Esophagus squamous epithelium (tissue), 4 donors: ENCODE measurements around the gene CLPSL2.

Source experiments
- CTCF ChIP-seq, 6 experiments: fragments of 450-650 bp in 4 of 6; fragments of 200-600 bp in 2 of 6; sonication (generic) in 2 of 6; IDR thresholded peaks; one replicate each; pipeline ENCODE4 v1.5.1; 2016 to 2019; ENCODE audit warnings: antibody characterized with exemption in 6 of 6, mild to moderate bottlenecking in 4 of 6, moderate library complexity in 4 of 6
- POLR2A ChIP-seq, 4 donors: fragments of 450-650 bp; IDR thresholded peaks; one replicate each; pipeline ENCODE4 v1.6.1; 2017; ENCODE audit warnings: antibody characterized with exemption in 4 of 4, mild to moderate bottlenecking in 4 of 4, moderate library complexity in 3 of 4

GRCh38 chr6:35801148-35801547 is 24.8 kb downstream of the CLPSL2 start:
- TF ChIP-seq CTCF (IDR thresholded peaks at IDR 0.05) = no peak
- no peak for TF ChIP-seq POLR2A (IDR thresholded peaks at IDR 0.05)
